ENCODE measurements around the gene RNF182. TPM values are rescaled to one million over a fixed set of nuclear protein-coding genes. Genes with fewer than 3 reads are reported as not detected.
"Not testable (repeated sequence)": the region's sequence is repeated elsewhere in the genome, so short reads cannot be mapped to it uniquely, and the experiment has no call there.

The RNF182 gene, protein sequence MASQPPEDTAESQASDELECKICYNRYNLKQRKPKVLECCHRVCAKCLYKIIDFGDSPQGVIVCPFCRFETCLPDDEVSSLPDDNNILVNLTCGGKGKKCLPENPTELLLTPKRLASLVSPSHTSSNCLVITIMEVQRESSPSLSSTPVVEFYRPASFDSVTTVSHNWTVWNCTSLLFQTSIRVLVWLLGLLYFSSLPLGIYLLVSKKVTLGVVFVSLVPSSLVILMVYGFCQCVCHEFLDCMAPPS
- polyA plus RNA-seq: not detected

DNA sequence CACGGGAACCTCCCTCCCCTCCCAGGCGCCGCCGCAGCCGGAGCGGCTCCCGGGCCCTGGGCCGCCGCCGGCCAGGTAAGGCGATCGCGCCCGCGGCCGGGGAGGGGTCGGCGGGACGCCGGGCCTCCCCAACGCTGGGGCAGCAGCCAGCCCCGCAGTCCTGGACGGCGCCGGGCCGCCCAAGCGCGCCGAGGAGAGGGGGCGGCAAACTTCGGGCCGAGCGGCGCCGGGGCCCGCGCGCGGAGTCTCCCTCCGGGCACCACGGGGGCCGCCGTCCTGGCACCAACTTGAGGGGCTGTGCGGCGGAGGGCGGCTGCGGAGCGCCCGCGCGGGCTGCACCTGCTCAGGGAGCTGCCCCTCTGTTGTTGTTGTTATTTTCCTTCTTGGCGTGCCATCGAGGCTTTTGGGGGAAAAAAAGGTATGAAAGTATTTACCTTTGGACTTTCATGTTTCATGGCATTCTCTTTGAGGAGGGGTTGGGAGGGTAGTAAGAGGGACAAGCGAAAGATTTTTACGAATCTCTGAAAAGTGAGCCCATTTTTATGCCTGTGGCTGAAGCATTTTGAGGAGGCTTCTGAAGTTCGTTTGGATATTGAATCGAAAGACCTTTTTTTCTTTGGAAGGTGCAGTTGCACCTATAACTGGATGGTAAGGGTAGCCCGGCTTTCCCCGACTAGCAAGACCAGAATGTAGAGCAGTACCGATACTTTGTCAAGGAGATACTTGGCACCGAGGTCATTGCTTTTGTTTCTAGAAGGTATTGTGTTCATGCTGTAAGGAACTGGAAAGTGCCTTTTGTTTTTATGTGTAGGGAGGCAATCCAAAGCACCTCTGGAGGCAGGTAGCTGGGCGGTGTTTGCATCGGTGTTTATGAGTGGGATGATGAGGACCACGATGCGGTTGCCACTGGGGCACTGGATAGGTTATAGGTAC is at the start of gene RNF182:
Gene RNF182 (plus strand): TSS at position 4 of the 933 bp plus-strand sequence. CDS start 52,168 bp downstream, outside the sequence.
- Mint-ChIP-seq H3K9me3 (peaks cover 0 to 6% (median 4%) of the 10 kb centered on the region in 3 donors), H3K27ac (peak within 1 kb of the TSS in 2 of 3 donors; percentile 19 to 40), H3K4me1 (peaks cover 10 to 12% (median 12%) of the 10 kb centered on the region in 3 donors), H3K36me3 (no peaks in the 10 kb centered on the region), H3K27me3 (peaks cover 54% of the 10 kb centered on the region), H3K4me3 (peak within 1 kb of the TSS; percentile 65 to 92 (median 86))

DNA sequence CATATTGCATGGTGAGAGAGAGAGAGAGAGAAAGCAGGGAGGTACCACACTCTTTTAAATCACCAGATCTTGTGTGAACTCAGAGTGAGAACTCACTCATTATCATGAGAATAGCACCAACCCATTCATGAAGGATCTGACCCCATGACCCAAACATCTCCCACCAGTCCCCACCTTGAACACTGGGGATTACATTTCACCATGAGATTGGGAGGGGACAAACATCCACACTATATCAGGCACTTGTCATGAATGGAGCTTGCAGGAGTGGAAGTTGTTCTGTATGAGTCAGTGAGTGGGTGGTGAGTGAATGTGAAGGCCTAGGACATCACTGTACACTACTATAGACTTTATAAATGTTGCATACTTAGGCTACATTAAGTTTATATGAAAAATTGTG is 47.7 kb upstream of the RNF182 start:
- Mint-ChIP-seq H3K27me3 (peaks cover 4% of the 10 kb centered on the region), H3K4me1 (peaks cover 5 to 8% (median 6%) of the 10 kb centered on the region in 3 donors), H3K4me3 (peak overlapping the region in 1 of 4 donors; percentile 1), H3K36me3 (no peaks in the 10 kb centered on the region), H3K9me3 (peaks cover 3 to 12% (median 7%) of the 10 kb centered on the region in 3 donors), H3K27ac (no peak overlapping the region)

DNA sequence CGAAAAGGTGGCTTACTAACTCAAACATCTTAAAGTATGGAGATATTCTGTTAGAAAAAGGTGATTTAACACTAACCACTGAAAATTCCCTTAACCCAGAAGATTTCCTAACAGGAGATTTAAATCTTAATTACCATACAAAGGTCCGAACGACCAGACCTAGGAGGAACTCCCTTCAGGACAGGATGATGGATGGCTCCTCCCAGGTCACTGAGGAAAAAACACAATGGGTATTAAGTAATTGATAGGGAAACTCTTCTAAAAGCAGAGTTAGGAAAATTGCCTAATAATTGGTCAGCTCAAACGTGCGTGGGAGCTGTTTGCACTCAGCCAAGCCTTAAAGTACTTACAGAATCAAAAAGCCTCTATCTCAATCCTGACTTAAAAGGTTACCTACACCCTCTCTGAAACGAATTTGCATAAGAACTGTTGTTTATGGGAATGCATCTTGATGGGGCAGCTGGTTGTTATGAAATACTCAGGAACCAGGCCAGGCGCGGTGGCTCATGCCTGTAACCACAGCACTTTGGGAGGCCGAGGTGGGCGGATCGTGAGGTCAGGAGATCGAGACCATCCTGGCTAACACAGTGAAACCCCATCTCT is 44.6 kb upstream of the RNF182 start:
- H3K27ac Mint-ChIP-seq, H3K27me3 Mint-ChIP-seq, H3K4me1 Mint-ChIP-seq, H3K4me3 Mint-ChIP-seq, H3K36me3 Mint-ChIP-seq: not testable (repeated sequence)
- peaks cover 3 to 12% (median 7%) of the 10 kb centered on the region in 3 donors for H3K9me3 Mint-ChIP-seq

DNA sequence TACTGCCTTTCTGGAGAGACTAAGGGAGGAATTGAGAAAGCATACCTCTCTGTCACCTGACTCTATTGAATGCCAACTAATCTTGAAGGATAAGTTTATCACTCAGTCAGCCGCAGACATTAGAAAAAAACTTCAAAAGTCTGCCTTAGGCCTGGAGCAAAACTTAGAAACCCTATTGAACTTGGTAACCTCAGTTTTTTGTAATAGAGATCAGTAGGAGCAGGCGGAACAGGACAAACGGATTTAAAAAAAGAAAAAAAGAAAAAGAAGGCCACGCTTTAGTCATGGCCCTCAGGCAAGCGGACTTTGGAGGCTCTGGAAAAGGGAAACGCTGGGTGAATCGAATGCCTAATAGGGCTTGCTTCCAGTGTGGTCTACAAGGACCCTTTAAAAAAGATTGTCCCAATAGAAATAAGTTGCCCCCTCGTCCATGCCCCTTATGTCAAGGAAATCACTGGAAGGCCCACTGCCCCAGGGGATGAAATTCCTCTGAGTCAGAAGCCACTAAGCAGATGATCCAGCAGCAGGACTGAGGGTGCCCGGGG is 43.1 kb upstream of the RNF182 start:
- H3K4me3 Mint-ChIP-seq: no peak overlapping the region
- peaks cover 0 to 1% (median 0%) of the 10 kb centered on the region in 3 donors for H3K4me1 Mint-ChIP-seq
- H3K36me3 Mint-ChIP-seq: no peaks in the 10 kb centered on the region
- peaks cover 3 to 12% (median 7%) of the 10 kb centered on the region in 3 donors for H3K9me3 Mint-ChIP-seq
- H3K27me3 Mint-ChIP-seq: peaks cover 3% of the 10 kb centered on the region
- H3K27ac Mint-ChIP-seq: no peak overlapping the region

DNA sequence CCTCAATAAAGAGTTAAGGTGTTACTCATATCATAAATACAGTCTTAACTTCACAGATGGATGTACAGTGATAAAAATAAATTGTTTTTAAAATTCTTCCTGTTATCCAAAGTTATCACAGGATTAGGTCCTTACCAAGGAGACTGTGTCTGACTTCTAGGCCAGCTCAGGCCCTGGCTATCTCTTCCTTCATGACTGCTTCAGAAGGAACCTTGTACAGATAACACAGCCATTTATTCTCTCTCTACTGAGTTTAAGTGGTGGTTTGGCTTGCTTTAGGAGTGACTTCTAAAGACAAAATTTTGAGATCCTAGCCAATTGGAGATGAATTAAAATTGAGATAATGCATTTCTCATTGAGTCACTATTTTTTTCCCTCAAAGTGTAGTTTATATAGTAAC is 40.8 kb upstream of the RNF182 start:
- Mint-ChIP-seq H3K27me3 (peaks cover 3% of the 10 kb centered on the region), H3K36me3 (peaks cover 2% of the 10 kb centered on the region), H3K27ac (no peak overlapping the region), H3K9me3 (peaks cover 0 to 2% (median 0%) of the 10 kb centered on the region in 3 donors), H3K4me1 (peaks cover 0 to 1% (median 0%) of the 10 kb centered on the region in 3 donors), H3K4me3 (no peak overlapping the region)

DNA sequence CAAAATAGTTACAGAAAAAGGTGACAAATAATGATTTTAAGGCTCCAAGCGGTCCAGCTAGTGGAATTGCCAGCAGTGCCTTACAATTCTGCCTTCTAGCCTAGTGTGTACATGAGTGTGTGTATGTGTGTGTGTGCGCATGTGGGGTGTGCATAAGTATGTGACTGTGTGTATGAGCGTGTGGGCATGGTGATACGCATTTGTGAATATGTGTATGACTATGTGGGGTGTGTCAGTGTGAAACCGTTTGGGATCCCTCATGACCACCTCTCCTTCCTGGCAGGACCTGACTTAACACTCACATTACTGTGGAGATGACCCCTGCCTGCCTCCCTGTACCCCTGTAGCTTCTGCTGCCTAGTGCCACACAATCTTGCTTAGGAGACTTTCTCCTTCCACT is 40.4 kb upstream of the RNF182 start:
- Mint-ChIP-seq H3K27ac (no peak overlapping the region), H3K36me3 (peaks cover 2% of the 10 kb centered on the region), H3K27me3 (peaks cover 3% of the 10 kb centered on the region), H3K4me3 (no peak overlapping the region), H3K4me1 (peaks cover 0 to 1% (median 0%) of the 10 kb centered on the region in 3 donors), H3K9me3 (no peaks in the 10 kb centered on the region)

DNA sequence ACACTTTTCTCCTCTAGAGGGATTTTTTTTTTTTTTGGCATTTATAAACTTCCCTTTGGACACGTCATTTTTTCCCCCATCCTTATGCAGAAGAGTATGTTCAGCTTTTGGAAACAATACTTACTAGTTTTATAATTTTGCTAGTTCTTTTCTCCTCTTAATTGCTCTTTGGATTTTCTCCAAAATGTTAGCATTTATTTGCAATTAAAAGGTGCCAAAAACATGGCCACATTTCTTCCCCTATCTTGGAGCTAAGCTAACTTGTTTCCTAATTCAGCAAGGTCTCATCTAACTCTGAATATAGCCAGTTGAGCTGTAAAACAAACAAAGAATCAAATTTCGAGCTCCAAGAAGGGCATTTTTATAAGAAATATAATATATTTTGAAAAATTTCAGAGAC is 39.2 kb upstream of the RNF182 start:
- Mint-ChIP-seq H3K4me3 (no peak overlapping the region), H3K27me3 (no peaks in the 10 kb centered on the region), H3K36me3 (peaks cover 2% of the 10 kb centered on the region), H3K27ac (no peak overlapping the region), H3K9me3 (no peaks in the 10 kb centered on the region), H3K4me1 (peaks cover 0 to 1% (median 0%) of the 10 kb centered on the region in 3 donors)

DNA sequence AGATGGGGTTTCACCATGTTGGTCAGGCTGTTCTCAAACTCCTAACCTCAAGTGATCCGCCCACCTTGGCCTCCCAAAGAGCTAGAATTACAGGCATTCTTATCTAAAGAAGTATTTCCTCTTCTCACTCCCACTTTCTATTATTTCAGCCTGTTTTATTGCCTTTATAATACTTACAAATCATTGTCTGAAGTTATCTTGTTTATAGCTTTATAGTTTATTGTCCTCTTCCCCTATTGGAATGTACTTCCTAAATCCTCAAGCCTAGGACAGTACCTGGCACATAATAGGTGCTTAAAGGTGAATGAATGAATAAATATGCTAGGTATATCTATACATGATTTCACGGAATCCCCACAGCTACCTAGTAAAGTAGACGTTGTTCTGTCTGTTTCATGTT is 37.8 kb upstream of the RNF182 start:
- Mint-ChIP-seq H3K27ac (no peak overlapping the region), H3K36me3 (peaks cover 2% of the 10 kb centered on the region), H3K9me3 (no peaks in the 10 kb centered on the region), H3K4me1 (peaks cover 0 to 1% (median 0%) of the 10 kb centered on the region in 3 donors), H3K27me3 (no peaks in the 10 kb centered on the region), H3K4me3 (no peak overlapping the region)

DNA sequence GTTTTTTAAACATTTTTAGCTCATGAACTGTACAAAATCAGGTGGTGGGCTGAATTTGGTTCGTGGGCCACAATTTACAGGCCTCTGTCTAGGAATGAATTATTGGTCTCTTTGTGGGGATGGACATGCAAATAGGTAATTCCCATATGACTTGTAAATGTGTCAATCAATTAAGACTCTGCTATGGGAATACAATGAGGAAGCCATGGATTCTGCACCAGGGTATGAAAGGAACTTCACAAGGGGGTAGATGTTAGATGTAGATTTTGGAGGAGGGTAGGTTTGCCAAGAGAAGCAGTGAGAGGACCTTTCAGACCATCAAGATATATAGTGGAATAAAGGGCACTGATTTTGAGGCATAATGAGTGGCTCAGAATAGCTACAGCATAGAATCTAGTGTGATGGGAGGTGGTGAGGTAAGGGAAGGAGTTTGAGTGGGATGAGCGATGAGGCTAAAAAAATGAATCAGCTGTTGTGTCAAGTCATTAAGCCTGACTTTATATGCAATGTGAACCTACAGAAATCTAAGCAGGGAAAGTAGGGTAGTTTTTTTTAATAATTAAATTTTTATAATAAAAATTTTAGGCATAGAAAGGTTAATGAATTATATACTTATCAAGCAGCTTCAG is 32.6 kb upstream of the RNF182 start:
- H3K4me3 Mint-ChIP-seq: no peak overlapping the region
- H3K27ac Mint-ChIP-seq: no peak overlapping the region
- peaks cover 5% of the 10 kb centered on the region for H3K27me3 Mint-ChIP-seq
- peaks cover 3% of the 10 kb centered on the region for H3K36me3 Mint-ChIP-seq
- H3K9me3 Mint-ChIP-seq: no peaks in the 10 kb centered on the region
- no peaks in the 10 kb centered on the region for H3K4me1 Mint-ChIP-seq

DNA sequence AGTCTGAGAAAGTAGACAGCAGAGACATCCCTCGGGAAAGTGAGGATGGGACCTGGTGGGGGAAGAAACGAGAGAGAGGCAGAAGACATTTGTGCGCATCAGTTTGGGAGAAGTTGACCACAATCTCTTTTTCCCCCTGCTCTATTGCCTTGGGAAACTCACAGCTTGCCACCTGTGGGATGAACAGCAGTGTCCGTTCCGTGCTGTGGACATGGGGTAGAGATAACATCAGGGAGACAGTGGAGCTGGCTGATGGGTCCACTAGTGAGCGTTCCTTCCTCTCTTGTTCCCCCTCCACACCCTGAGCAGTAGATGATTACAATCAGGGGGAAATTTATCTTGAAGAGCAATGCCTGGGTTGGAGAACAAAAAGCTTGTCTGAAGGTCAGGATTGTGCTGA is 21.8 kb upstream of the RNF182 start:
- Mint-ChIP-seq H3K4me1 (no peaks in the 10 kb centered on the region), H3K27ac (no peak overlapping the region), H3K36me3 (no peaks in the 10 kb centered on the region), H3K9me3 (no peaks in the 10 kb centered on the region), H3K4me3 (no peak overlapping the region), H3K27me3 (peaks cover 8% of the 10 kb centered on the region)

DNA sequence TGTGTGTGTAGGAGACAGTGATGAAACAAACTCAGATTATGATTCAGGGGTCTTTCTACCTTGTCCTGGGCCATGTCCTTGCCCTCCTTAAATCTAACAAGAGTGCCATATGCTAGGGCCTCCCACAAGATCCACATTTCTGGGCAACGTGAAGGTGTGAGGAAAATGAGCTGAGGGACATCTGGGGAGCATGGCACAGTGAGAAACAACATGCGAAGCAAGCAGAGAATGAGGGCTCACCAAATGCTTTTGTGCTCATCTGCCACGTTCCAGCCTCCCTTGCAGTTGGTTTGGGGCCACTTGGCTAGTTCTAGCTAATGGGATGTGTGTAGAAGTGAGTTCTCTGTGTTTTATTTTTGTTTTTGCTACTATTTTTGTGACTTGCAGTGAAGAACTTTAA is 21.4 kb upstream of the RNF182 start:
- no peak overlapping the region for H3K4me3 Mint-ChIP-seq
- H3K4me1 Mint-ChIP-seq: no peaks in the 10 kb centered on the region
- H3K9me3 Mint-ChIP-seq: no peaks in the 10 kb centered on the region
- H3K27ac Mint-ChIP-seq: no peak overlapping the region
- no peaks in the 10 kb centered on the region for H3K36me3 Mint-ChIP-seq
- peaks cover 8% of the 10 kb centered on the region for H3K27me3 Mint-ChIP-seq

DNA sequence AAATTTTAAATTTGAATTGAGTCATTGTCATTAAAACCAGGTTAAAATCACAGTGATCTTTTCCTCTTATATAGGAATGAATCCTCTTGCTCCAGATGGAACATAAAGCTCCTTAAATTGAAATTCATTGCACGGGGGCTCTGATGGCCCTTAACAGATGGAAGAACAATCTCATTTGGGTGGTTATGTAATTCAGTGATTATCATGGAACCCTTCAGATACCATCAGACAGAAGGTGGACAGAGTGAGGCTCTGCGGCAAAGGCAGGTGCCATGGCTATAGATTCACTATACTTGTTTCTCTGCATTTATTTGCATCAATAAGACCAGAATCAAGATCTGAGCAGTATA is 17.8 kb upstream of the RNF182 start:
- peaks cover 0 to 5% (median 2%) of the 10 kb centered on the region in 3 donors for H3K4me1 Mint-ChIP-seq
- H3K4me3 Mint-ChIP-seq: no peak overlapping the region
- H3K27me3 Mint-ChIP-seq: peaks cover 1% of the 10 kb centered on the region
- H3K36me3 Mint-ChIP-seq: no peaks in the 10 kb centered on the region
- no peaks in the 10 kb centered on the region for H3K9me3 Mint-ChIP-seq
- no peak overlapping the region for H3K27ac Mint-ChIP-seq

DNA sequence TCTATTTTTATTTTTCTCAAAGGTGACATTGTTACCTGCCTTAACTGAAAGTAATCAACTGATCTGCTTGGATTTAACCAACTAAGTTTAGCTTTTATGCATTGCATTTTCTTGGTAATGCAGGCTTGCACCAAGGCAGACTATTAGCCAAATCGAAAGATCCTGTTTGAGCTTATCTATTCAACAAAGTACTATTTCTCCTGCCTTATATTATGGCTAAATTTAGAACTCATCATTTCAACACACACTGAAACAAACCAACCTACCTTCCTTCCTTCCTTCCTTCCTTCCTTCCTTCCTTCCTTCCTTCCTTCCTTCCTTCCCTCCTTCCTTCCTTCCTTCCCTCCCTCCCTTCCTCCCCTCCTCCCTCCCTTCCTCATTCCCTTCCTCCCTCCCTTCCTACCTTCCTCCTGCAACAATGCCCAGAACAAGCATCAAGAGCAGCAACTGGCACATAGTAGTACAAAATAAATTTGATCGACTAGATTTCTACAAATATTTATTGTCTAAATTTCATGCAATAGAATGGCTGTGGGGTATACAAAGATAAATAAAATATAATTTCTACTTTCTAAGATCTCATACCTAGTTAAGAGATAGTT is 17.0 kb upstream of the RNF182 start:
- no peaks in the 10 kb centered on the region for H3K27me3 Mint-ChIP-seq

DNA sequence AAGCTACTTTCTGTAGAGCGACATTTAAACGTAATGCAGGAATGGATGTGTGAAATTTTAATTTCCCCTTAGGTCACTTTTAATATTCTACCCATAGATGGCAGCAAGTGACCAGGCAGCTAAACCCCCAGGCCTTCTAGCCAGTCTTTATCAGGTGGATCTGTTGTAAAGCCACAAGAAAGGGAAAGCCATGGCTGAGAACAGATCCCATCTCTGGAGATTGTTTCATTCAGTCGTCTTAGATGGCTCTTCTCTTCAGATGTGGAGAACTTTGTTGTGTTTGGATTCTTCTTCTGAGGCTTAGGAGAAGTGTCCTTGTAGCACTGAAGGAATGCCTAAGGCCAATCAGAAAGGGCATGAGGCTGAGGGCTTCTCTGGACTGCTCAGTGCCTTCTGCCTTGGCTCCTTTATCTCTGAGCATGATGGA is 15.8 kb upstream of the RNF182 start:
- Mint-ChIP-seq H3K27me3 (no peaks in the 10 kb centered on the region), H3K9me3 (no peaks in the 10 kb centered on the region), H3K4me1 (peaks cover 0 to 5% (median 2%) of the 10 kb centered on the region in 3 donors), H3K4me3 (no peak overlapping the region), H3K36me3 (no peaks in the 10 kb centered on the region), H3K27ac (no peak overlapping the region)

More for the DNA sequence above, 17.0 kb upstream of the RNF182 start:
- Mint-ChIP-seq H3K36me3 (no peaks in the 10 kb centered on the region), H3K4me3 (no peak overlapping the region), H3K27ac (no peak overlapping the region), H3K4me1 (peaks cover 0 to 5% (median 2%) of the 10 kb centered on the region in 3 donors), H3K9me3 (no peaks in the 10 kb centered on the region)
